IPS-18c (cell line): Measurements from ENCODE around the gene PRRX2.

Source experiments
- H3K4me3 ChIP-seq: 2 replicates; pipeline ENCODE4 v1.7.0; 2013; ENCODE audit warnings: low read depth, mild to moderate bottlenecking, low read length, moderate library complexity; ENCODE audit not compliant: insufficient read depth
- H3K9me3 ChIP-seq: one replicate; pipeline ENCODE4 v1.6.1; 2013; ENCODE audit warnings: mild to moderate bottlenecking, low read length, moderate library complexity; ENCODE audit not compliant: control insufficient read depth, insufficient read depth

The PRRX2 gene

GRCh38 chr9:129686736-129687135, 21.3 kb downstream of the PRRX2 start:
- Histone ChIP-seq H3K9me3 (no peaks in the 10 kb centered on the region), H3K4me3 (no peak overlapping the region)

GRCh38 chr9:129687391-129687790, 21.9 kb downstream of the PRRX2 start:
- Histone ChIP-seq H3K9me3 (no peaks in the 10 kb centered on the region), H3K4me3 (no peak overlapping the region)

- H3K9me3 ChIP-seq = no peaks in the 10 kb centered on the region
- no peak overlapping the region for H3K4me3 ChIP-seq
These were observed 23.0 kb downstream of the PRRX2 start for GRCh38 chr9:129688285-129689043.

- H3K9me3 ChIP-seq = no peaks in the 10 kb centered on the region
- H3K4me3 ChIP-seq = no peak overlapping the region
These were observed 27.1 kb downstream of the PRRX2 start for GRCh38 chr9:129692534-129692933.

- Histone ChIP-seq H3K9me3 (no peaks in the 10 kb centered on the region), H3K4me3 (no peak overlapping the region)
These were observed 28.3 kb downstream of the PRRX2 start for GRCh38 chr9:129693741-129694140.

- Histone ChIP-seq H3K9me3 (no peaks in the 10 kb centered on the region), H3K4me3 (no peak overlapping the region)
These were observed 28.8 kb downstream of the PRRX2 start for GRCh38 chr9:129694243-129694646.

- no peaks in the 10 kb centered on the region for H3K9me3 ChIP-seq
- no peak overlapping the region for H3K4me3 ChIP-seq
These were observed 30.4 kb downstream of the PRRX2 start for GRCh38 chr9:129695870-129696269.

GRCh38 chr9:129696944-129697655, 31.7 kb downstream of the PRRX2 start:
- Histone ChIP-seq H3K9me3 (no peaks in the 10 kb centered on the region), H3K4me3 (peak overlapping the region; percentile 67)

GRCh38 chr9:129697656-129698253, 32.3 kb downstream of the PRRX2 start:
- Histone ChIP-seq H3K4me3 (peak overlapping the region; percentile 67), H3K9me3 (no peaks in the 10 kb centered on the region)

GRCh38 chr9:129698254-129698757, 32.9 kb downstream of the PRRX2 start:
- Histone ChIP-seq H3K9me3 (no peaks in the 10 kb centered on the region), H3K4me3 (no peak overlapping the region)

- H3K4me3 ChIP-seq = no peak overlapping the region
- H3K9me3 ChIP-seq = no peaks in the 10 kb centered on the region
These were observed 35.6 kb downstream of the PRRX2 start for GRCh38 chr9:129701054-129701453.

GRCh38 chr9:129701549-129701948, 36.1 kb downstream of the PRRX2 start:
- Histone ChIP-seq H3K9me3 (no peaks in the 10 kb centered on the region), H3K4me3 (no peak overlapping the region)

- H3K4me3 ChIP-seq = no peak overlapping the region
- H3K9me3 ChIP-seq = no peaks in the 10 kb centered on the region
These were observed 37.4 kb downstream of the PRRX2 start for GRCh38 chr9:129702589-129703520.

- Histone ChIP-seq H3K9me3 (no peaks in the 10 kb centered on the region), H3K4me3 (no peak overlapping the region)
These were observed 38.4 kb downstream of the PRRX2 start for GRCh38 chr9:129703667-129704355.

GRCh38 chr9:129704807-129705206, 39.4 kb downstream of the PRRX2 start:
- Histone ChIP-seq H3K4me3 (no peak overlapping the region), H3K9me3 (no peaks in the 10 kb centered on the region)

- Histone ChIP-seq H3K9me3 (no peaks in the 10 kb centered on the region), H3K4me3 (no peak overlapping the region)
These were observed 43.3 kb downstream of the PRRX2 start for GRCh38 chr9:129708793-129709192.
